Caco-2 (cell line): ENCODE measurements around the gene CDK15. TPM values are rescaled to one million over a fixed set of nuclear protein-coding genes. Genes with fewer than 3 reads are reported as not detected.
A peak's percentile ranks its signal among the peaks of the same experiment; 100 is the strongest.

Experiments
- BruUV-seq: library from RNA; stranded (reverse); fragments of 400-500 nt; replicated peaks from 2 replicates; lab custom pipeline; 2021; lab: Mats Ljungman, UMichigan
- CTCF ChIA-PET: fragments of 300-600 bp; sonication (Branson Sonifier 250); formaldehyde crosslinking; loops from one replicate; lab custom pipeline; 2022; ENCODE audit warnings: antibody characterized with exemption; lab: Charles Lee
- POLR2A ChIA-PET: fragments of 300-600 bp; sonication (Branson Sonifier 250); formaldehyde crosslinking; loops from one replicate; lab custom pipeline; 2022; ENCODE audit warnings: antibody characterized with exemption; lab: Charles Lee
- DNase-seq, 2 experiments: peaks; one replicate each; pipeline versions ENCODE4 v3.0.0 to v3.0.0-alpha.2; 2020 to 2022
- H3K27me3 ChIP-seq: replicated peaks from 2 replicates; pipeline ENCODE4 v1.6.0; 2011; ENCODE audit warnings: low read length; ENCODE audit not compliant: control insufficient read depth, insufficient read depth
- H3K36me3 ChIP-seq: 2 replicates; pipeline ENCODE4 v1.5.1; 2011; ENCODE audit warnings: low read length; ENCODE audit not compliant: control insufficient read depth, insufficient read depth
- H3K4me1 ChIP-seq: fragments of 250-450 bp; sonication (Bioruptor Pico); 2 replicates; pipeline ENCODE4 v1.5.1; 2020; ENCODE audit warnings: mild to moderate bottlenecking
- H3K4me3 ChIP-seq: 2 replicates; pipeline ENCODE4 v1.5.1; 2011; ENCODE audit warnings: low read depth, mild to moderate bottlenecking, control low read depth, low read length
- H3K9me3 ChIP-seq: fragments of 250-450 bp; sonication (Bioruptor Pico); 2 replicates; pipeline ENCODE4 v1.5.1; 2020; ENCODE audit warnings: mild to moderate bottlenecking, moderate library complexity
- H3K27ac Mint-ChIP-seq: one replicate; pipeline ENCODE4 v1.8.0; 2022; ENCODE audit warnings: mixed read lengths; ENCODE audit not compliant: unreplicated experiment
- H3K27me3 Mint-ChIP-seq: one replicate; pipeline ENCODE4 v1.8.0; 2022; ENCODE audit warnings: mixed read lengths; ENCODE audit not compliant: insufficient read depth, unreplicated experiment
- H3K36me3 Mint-ChIP-seq: one replicate; pipeline ENCODE4 v1.8.0; 2022; ENCODE audit warnings: mild to moderate bottlenecking, mixed read lengths; ENCODE audit not compliant: insufficient read depth, unreplicated experiment
- H3K4me1 Mint-ChIP-seq: one replicate; pipeline ENCODE4 v1.8.0; 2022; ENCODE audit warnings: low read depth, mixed read lengths; ENCODE audit not compliant: unreplicated experiment
- H3K4me3 Mint-ChIP-seq: one replicate; pipeline ENCODE4 v1.8.0; 2022; ENCODE audit warnings: mild to moderate bottlenecking, moderate library complexity, mixed read lengths; ENCODE audit not compliant: unreplicated experiment
- H3K9me3 Mint-ChIP-seq: one replicate; pipeline ENCODE4 v1.8.0; 2022; ENCODE audit warnings: mixed read lengths; ENCODE audit not compliant: unreplicated experiment
- intact Hi-C: fragments of 100-400 bp; cut with micrococcal nuclease; formaldehyde crosslinking; loops from one replicate; pipeline ENCODE4 v1.10.0; 2022; ENCODE audit not compliant: unreplicated experiment
- total RNA-seq: library from RNA; stranded (reverse); gene quantifications from 2 replicates; pipeline ENCODE4 v1.2.3, GENCODE V29; 2022
- TF ChIP-seq, protein P1 (sequence below), 2 experiments: fragments of 200-600 bp in 1 of 2; IDR thresholded peaks; 1 replicate in 1 of 2; 2 replicates in 1 of 2; pipeline versions ENCODE4 v1.5.1 to v1.8.0; 2011 to 2022; ENCODE audit warnings: antibody characterized with exemption in 1 of 2, control low read depth in 1 of 2, inconsistent platforms in 1 of 2, low read depth in 1 of 2, low read length in 1 of 2, mild to moderate bottlenecking in 1 of 2, moderate library complexity in 1 of 2; ENCODE audit not compliant: insufficient read depth in 1 of 2, severe bottlenecking in 1 of 2, unreplicated experiment in 1 of 2

Gene CDK15
- total RNA-seq, 1 experiment from 2014 or later: not detected

DNA sequence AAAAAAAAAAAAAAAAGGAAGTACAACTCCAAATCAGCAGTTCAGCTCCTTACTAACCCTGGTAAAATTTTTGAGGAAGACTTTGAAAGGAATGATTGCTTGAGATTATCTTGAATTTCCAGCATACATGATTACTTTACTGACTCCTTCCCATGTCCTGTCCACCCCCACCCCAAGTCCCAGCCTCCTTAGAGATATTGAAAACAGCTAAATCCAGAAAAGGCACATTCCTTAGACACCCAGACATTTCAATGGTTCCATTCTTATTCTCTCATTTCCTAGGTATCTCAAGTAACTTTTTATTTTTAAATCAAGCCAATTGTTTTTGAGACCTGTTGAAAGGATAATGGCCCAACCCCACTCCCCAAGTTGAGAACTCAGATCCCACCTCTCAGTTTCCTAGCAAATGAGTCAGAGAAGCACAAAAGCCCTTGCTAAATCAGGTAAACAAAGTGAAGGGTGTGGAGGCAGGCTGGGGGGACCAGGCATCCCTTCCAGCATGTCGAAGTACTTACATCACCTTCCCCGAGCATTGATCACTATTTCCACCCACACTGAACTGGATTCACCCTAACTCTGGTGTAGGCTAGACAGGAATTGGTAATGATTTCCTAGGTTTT lies 131.9 kb downstream of the CDK15 start:
- ChIA-PET CTCF (no interaction called here), POLR2A (no interaction called here)
- Mint-ChIP-seq H3K4me1 (peaks cover 20% of the 10 kb centered on the region), H3K36me3 (no peaks in the 10 kb centered on the region), H3K27ac (peak overlapping the region; percentile 85), H3K9me3 (peaks cover 13% of the 10 kb centered on the region), H3K27me3 (no peaks in the 10 kb centered on the region), H3K4me3 (no peak overlapping the region)
- no TSS peak for BruUV-seq
- DNase-seq: peak in 1 of 2 experiments; percentile 31
- Histone ChIP-seq H3K9me3 (no peaks in the 10 kb centered on the region), H3K36me3 (no peaks in the 10 kb centered on the region), H3K4me3 (no peak overlapping the region), H3K27me3 (no peaks in the 10 kb centered on the region), H3K4me1 (peaks cover 30% of the 10 kb centered on the region)
- intact Hi-C loops: no loop called here
- TF ChIP-seq, protein P1, sequence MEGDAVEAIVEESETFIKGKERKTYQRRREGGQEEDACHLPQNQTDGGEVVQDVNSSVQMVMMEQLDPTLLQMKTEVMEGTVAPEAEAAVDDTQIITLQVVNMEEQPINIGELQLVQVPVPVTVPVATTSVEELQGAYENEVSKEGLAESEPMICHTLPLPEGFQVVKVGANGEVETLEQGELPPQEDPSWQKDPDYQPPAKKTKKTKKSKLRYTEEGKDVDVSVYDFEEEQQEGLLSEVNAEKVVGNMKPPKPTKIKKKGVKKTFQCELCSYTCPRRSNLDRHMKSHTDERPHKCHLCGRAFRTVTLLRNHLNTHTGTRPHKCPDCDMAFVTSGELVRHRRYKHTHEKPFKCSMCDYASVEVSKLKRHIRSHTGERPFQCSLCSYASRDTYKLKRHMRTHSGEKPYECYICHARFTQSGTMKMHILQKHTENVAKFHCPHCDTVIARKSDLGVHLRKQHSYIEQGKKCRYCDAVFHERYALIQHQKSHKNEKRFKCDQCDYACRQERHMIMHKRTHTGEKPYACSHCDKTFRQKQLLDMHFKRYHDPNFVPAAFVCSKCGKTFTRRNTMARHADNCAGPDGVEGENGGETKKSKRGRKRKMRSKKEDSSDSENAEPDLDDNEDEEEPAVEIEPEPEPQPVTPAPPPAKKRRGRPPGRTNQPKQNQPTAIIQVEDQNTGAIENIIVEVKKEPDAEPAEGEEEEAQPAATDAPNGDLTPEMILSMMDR (IDR thresholded peaks at IDR 0.05; ENCODE audit: insufficient read depth in 1 of 2, low read depth in 1 of 2, low read length in 1 of 2, severe bottlenecking in 1 of 2, unreplicated experiment in 1 of 2): no peak

DNA sequence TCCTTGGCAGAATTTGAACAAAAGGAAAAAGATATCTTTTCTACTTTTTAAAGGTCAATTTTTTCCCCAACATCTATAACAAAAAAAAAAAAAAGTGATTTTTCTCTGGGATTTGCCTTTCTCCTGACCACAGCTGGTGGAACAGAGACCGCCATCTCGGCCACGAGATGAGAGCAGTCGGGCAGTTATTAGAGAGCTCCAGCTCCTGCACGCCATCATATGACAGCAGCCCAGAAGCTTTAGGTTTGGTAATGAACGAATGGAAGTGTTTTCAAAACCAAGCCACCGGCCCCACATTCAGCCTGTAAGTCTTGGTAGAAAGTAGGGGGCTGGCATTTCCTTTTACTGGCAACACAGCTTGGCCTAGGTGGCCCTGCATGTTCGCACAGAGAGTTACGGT lies 132.4 kb downstream of the CDK15 start:
- H3K9me3 ChIP-seq: no peaks in the 10 kb centered on the region
- no peaks in the 10 kb centered on the region for H3K36me3 ChIP-seq
- H3K27me3 ChIP-seq: no peaks in the 10 kb centered on the region
- no peak overlapping the region for H3K4me3 Mint-ChIP-seq
- peaks cover 30% of the 10 kb centered on the region for H3K4me1 ChIP-seq
- H3K9me3 Mint-ChIP-seq: peaks cover 13% of the 10 kb centered on the region
- H3K27me3 Mint-ChIP-seq: no peaks in the 10 kb centered on the region
- ChIA-PET POLR2A (no interaction called here), CTCF (no interaction called here)
- H3K27ac Mint-ChIP-seq: peak overlapping the region; percentile 85
- H3K4me1 Mint-ChIP-seq: peaks cover 20% of the 10 kb centered on the region
- no peaks in the 10 kb centered on the region for H3K36me3 Mint-ChIP-seq
- TF ChIP-seq, protein P1 (IDR thresholded peaks at IDR 0.05; ENCODE audit: insufficient read depth in 1 of 2, low read depth in 1 of 2, low read length in 1 of 2, severe bottlenecking in 1 of 2, unreplicated experiment in 1 of 2): no peak
- no TSS peak for BruUV-seq
- intact Hi-C loops: no loop called here
- no peak overlapping the region for H3K4me3 ChIP-seq
- no peak for DNase-seq

DNA sequence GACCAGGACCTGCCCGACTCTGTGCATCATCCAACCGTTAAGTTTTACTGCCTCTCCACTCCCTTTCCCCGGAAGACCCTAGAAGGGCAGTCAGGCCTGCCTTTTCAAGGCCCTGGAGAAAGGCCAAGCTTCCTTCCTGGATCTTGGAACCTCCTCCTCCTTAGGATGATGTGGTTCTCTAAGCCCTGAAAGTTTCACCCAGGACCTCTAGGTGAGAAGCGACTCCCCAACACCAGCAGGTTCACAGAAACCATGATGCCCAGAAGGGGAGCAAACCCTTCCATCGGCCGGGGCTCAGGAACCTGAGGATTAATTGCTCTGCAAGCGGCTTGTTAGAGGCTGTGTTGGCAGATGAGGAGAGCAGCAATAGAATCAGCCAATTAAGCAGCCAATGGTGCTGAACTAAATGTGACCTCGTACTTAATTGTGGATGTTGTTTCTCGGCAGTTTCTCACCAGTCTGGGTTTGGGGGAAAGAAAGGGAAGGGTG lies 133.2 kb downstream of the CDK15 start:
- H3K9me3 Mint-ChIP-seq: peaks cover 13% of the 10 kb centered on the region
- H3K4me1 ChIP-seq: peaks cover 30% of the 10 kb centered on the region
- no peaks in the 10 kb centered on the region for H3K36me3 Mint-ChIP-seq
- BruUV-seq: no TSS peak
- TF ChIP-seq, protein P1 (IDR thresholded peaks at IDR 0.05; ENCODE audit: insufficient read depth in 1 of 2, low read depth in 1 of 2, low read length in 1 of 2, severe bottlenecking in 1 of 2, unreplicated experiment in 1 of 2): no peak
- intact Hi-C loops: no loop called here
- CTCF ChIA-PET: no interaction called here
- POLR2A ChIA-PET: no interaction called here
- H3K36me3 ChIP-seq: no peaks in the 10 kb centered on the region
- H3K9me3 ChIP-seq: no peaks in the 10 kb centered on the region
- no peak overlapping the region for H3K4me3 Mint-ChIP-seq
- no peak overlapping the region for H3K4me3 ChIP-seq
- H3K4me1 Mint-ChIP-seq: peaks cover 20% of the 10 kb centered on the region
- DNase-seq: no peak
- no peaks in the 10 kb centered on the region for H3K27me3 ChIP-seq
- no peaks in the 10 kb centered on the region for H3K27me3 Mint-ChIP-seq
- no peak overlapping the region for H3K27ac Mint-ChIP-seq
